Measurements from ENCODE around the gene DEF6. TPM values are rescaled to one million over a fixed set of nuclear protein-coding genes. Genes with fewer than 3 reads are reported as not detected.
"Not testable (repeated sequence)": the region's sequence is repeated elsewhere in the genome, so short reads cannot be mapped to it uniquely, and the experiment has no call there.

The DEF6 gene
- total and polyA plus RNA-seq, 7 donors = 0.43 to 1.6 (median 0.69) TPM

GRCh38 chr6:35299674-35300073 lies 2.1 kb downstream of the DEF6 start:
- peaks cover 0 to 12% of the 10 kb centered on the region in 2 donors for H3K36me3 ChIP-seq (ENCODE audit: insufficient read depth in 1 of 2, low read depth in 1 of 2)
- intact Hi-C loops (cut with DNase I) = loop anchor here in 1 of 2 donors (10.0 kb wide), 1 partner anchor 255 kb away; no protein-coding TSS in a partner anchor
- no peak overlapping the region for H3K4me3 ChIP-seq
- no peaks in the 10 kb centered on the region for H3K9me3 ChIP-seq
- TF ChIP-seq, protein P1, sequence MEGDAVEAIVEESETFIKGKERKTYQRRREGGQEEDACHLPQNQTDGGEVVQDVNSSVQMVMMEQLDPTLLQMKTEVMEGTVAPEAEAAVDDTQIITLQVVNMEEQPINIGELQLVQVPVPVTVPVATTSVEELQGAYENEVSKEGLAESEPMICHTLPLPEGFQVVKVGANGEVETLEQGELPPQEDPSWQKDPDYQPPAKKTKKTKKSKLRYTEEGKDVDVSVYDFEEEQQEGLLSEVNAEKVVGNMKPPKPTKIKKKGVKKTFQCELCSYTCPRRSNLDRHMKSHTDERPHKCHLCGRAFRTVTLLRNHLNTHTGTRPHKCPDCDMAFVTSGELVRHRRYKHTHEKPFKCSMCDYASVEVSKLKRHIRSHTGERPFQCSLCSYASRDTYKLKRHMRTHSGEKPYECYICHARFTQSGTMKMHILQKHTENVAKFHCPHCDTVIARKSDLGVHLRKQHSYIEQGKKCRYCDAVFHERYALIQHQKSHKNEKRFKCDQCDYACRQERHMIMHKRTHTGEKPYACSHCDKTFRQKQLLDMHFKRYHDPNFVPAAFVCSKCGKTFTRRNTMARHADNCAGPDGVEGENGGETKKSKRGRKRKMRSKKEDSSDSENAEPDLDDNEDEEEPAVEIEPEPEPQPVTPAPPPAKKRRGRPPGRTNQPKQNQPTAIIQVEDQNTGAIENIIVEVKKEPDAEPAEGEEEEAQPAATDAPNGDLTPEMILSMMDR (IDR thresholded peaks at IDR 0.05) = no peak
- DNase-seq (peak in 1 of 2 donors; percentile 34), ATAC-seq (no peak)
- 85 to 93% (median 92%) methylated on average over 4 of the region's 4 CpGs for WGBS, 3 donors
- no peaks in the 10 kb centered on the region for H3K27me3 ChIP-seq (ENCODE audit: insufficient read depth in 3 of 3, low read length in 2 of 3)
- H3K4me1 ChIP-seq = peaks cover 19% of the 10 kb centered on the region
- no peak overlapping the region for H3K27ac ChIP-seq

- Histone ChIP-seq H3K36me3 (ENCODE audit: insufficient read depth in 1 of 2, low read depth in 1 of 2) (peaks cover 0 to under 1% of the 10 kb centered on the region in 2 donors), H3K9me3 (no peaks in the 10 kb centered on the region), H3K27ac (no peak overlapping the region), H3K27me3 (ENCODE audit: insufficient read depth in 3 of 3, low read length in 2 of 3) (no peaks in the 10 kb centered on the region), H3K4me1 (peaks cover 19% of the 10 kb centered on the region), H3K4me3 (no peak overlapping the region)
- ATAC-seq (no peak), DNase-seq (no peak)
- intact Hi-C loops (cut with DNase I) = no loop called here
- TF ChIP-seq, protein P1 (IDR thresholded peaks at IDR 0.05) = no peak
Observed at GRCh38 chr6:35300848-35301247, 3.2 kb downstream of the DEF6 start.

- Histone ChIP-seq H3K27me3 (ENCODE audit: insufficient read depth in 3 of 3, low read length in 2 of 3) (no peaks in the 10 kb centered on the region), H3K27ac (no peak overlapping the region), H3K4me1 (peaks cover 13% of the 10 kb centered on the region), H3K9me3 (no peaks in the 10 kb centered on the region), H3K4me3 (no peak overlapping the region), H3K36me3 (ENCODE audit: insufficient read depth in 1 of 2, low read depth in 1 of 2) (no peaks in the 10 kb centered on the region)
- ATAC-seq = peak; percentile 30 to 64 (median 41)
- TF ChIP-seq, protein P1 (IDR thresholded peaks at IDR 0.05) = no peak
- DNase-seq = peak; percentile 23 to 65
- intact Hi-C loops (cut with DNase I) = no loop called here
- 48 to 55% (median 52%) methylated on average over 6 of the region's 6 CpGs for WGBS, 3 donors
Observed at GRCh38 chr6:35302604-35303241, 5.1 kb downstream of the DEF6 start.

DNA sequence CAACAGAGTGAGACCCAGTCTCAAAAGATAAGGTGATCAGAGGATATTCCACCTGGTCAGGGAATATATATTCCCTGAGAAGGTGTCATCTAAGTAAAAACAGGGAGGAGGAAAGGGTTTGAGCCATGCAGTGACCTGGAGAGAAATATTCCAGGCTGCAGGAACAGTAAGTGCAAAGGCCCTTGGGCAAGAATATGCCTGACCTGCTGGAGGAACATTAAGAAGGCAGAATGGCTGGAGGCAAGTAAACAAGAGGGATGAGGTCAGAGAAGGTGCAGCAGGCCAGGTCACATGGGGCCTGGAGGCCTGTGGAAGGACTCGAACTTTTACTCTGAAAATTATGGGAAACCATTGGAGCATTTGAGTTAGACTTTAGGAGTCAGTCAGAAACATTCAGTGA lies 6.7 kb downstream of the DEF6 start:
- TF ChIP-seq, protein P1 (IDR thresholded peaks at IDR 0.05) = no peak
- H3K36me3 ChIP-seq (ENCODE audit: insufficient read depth in 1 of 2, low read depth in 1 of 2) = no peaks in the 10 kb centered on the region
- no peaks in the 10 kb centered on the region for H3K27me3 ChIP-seq (ENCODE audit: insufficient read depth in 3 of 3, low read length in 2 of 3)
- H3K4me3 ChIP-seq = no peak overlapping the region
- intact Hi-C loops (cut with DNase I) = no loop called here
- H3K4me1 ChIP-seq = peaks cover 10% of the 10 kb centered on the region
- 74 to 83% (median 75%) methylated on average over 1 of the region's 1 CpG for WGBS, 3 donors
- DNase-seq (no peak), ATAC-seq (no peak)
- H3K9me3 ChIP-seq = no peaks in the 10 kb centered on the region
- no peak overlapping the region for H3K27ac ChIP-seq

DNA sequence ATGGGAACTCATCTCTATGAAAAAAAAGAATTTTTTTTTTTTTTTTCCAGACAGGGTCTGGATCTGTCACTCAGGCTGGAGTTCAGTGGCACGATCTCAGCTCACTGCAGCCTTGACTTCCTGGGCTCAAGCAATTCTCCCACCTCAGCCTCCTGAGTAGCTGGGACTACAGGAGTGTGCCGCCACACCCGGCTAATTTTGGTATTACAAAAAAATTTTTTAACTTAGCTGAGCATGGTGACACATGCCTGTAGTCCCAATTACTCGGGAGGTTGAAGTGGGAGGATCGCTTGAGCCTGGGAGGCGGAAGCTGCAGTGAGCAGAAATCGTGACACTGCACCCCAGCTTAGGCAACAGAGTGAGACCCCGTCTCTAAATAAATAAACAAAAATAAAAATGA lies 7.5 kb downstream of the DEF6 start:
- no peaks in the 10 kb centered on the region for H3K36me3 ChIP-seq (ENCODE audit: insufficient read depth in 1 of 2, low read depth in 1 of 2)
- H3K27ac ChIP-seq = no peak overlapping the region
- TF ChIP-seq, protein P1 (IDR thresholded peaks at IDR 0.05) = no peak
- no peak for ATAC-seq
- 91 to 95% (median 93%) methylated on average over 8 of the region's 8 CpGs for WGBS, 3 donors
- H3K4me1 ChIP-seq = peaks cover 10% of the 10 kb centered on the region
- no peaks in the 10 kb centered on the region for H3K27me3 ChIP-seq (ENCODE audit: insufficient read depth in 3 of 3, low read length in 2 of 3)
- H3K4me3 ChIP-seq = no peak overlapping the region
- H3K9me3 ChIP-seq = no peaks in the 10 kb centered on the region
- DNase-seq = no peak
- intact Hi-C loops (cut with DNase I) = no loop called here

DNA sequence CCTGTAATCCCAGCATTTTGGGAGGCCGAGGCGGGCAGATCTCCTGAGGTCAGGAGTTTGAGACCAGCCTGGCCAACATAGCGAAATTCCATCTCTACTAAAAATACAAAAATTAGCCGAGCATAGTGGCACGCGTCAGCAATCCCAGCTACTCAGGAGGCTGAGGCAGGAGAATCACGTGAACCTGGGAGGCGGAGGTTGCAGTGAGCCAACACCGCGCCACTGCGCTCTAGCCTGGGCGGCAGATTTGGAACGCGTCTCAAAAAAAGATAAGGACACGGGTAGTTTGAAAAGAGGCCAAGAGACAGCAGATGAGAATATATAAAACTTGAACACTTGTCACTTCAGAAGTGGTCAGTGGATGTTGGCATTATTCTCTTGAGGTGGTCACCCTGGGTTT lies 9.5 kb downstream of the DEF6 start:
- ATAC-seq; H3K36me3 ChIP-seq (ENCODE audit: insufficient read depth in 1 of 2, low read depth in 1 of 2); H3K9me3 ChIP-seq; intact Hi-C loops (cut with DNase I); H3K27ac ChIP-seq; H3K4me3 ChIP-seq; DNase-seq; H3K27me3 ChIP-seq (ENCODE audit: insufficient read depth in 3 of 3, low read length in 2 of 3); H3K4me1 ChIP-seq: not testable (repeated sequence)
- 83 to 87% (median 83%) methylated on average over 15 of the region's 15 CpGs for WGBS, 3 donors

GRCh38 chr6:35308543-35308942 lies 10.9 kb downstream of the DEF6 start:
- H3K4me1 ChIP-seq; DNase-seq; H3K27me3 ChIP-seq (ENCODE audit: insufficient read depth in 3 of 3, low read length in 2 of 3); H3K4me3 ChIP-seq; ATAC-seq; intact Hi-C loops (cut with DNase I); H3K27ac ChIP-seq; H3K36me3 ChIP-seq (ENCODE audit: insufficient read depth in 1 of 2, low read depth in 1 of 2); H3K9me3 ChIP-seq: not testable (repeated sequence)
- WGBS, 3 donors = 90 to 97% (median 91%) methylated on average over 2 of the region's 2 CpGs

Measured in psoas muscle (tissue), 8 donors.